Body of pancreas (tissue), 4 donors: ENCODE measurements around the gene WNT7B. TPM values are rescaled to one million over a fixed set of nuclear protein-coding genes. Genes with fewer than 3 reads are reported as not detected.
A peak's percentile ranks its signal among the peaks of the same experiment; 100 is the strongest.

ENCODE experiments used
- ATAC-seq: fragments of 150-250 bp; one replicate; pipeline ENCODE4 v1.9.1; 2016
- DNase-seq, 4 donors: peaks; one replicate each; pipeline ENCODE4 v3.0.0-alpha.2; 2019
- H3K27ac ChIP-seq, 4 donors: fragments of 200-600 bp; sonication (generic); 1 replicate in 3 of 4; 2 replicates in 1 of 4; pipeline versions ENCODE4 v1.5.1 to v1.6.1; 2016 to 2019; ENCODE audit warnings: mild to moderate bottlenecking in 1 of 4, mixed read lengths in 1 of 4, moderate library complexity in 1 of 4
- H3K27me3 ChIP-seq, 2 donors: fragments of 200-600 bp; sonication (generic); one replicate each; pipeline ENCODE4 v1.6.0; 2016; ENCODE audit warnings: mild to moderate bottlenecking in 1 of 2
- H3K36me3 ChIP-seq, 2 donors: fragments of 200-600 bp; sonication (generic); replicated peaks in 1 of 2; 2 replicates each; pipeline ENCODE4 v1.5.1; 2016; ENCODE audit warnings: low read depth in 2 of 2; ENCODE audit not compliant: insufficient read depth in 1 of 2
- H3K4me1 ChIP-seq: fragments of 200-600 bp; sonication (generic); one replicate; pipeline ENCODE4 v1.6.0; 2016
- H3K4me3 ChIP-seq, 2 donors: fragments of 200-600 bp; sonication (generic); 1 replicate in 1 of 2; 2 replicates in 1 of 2; pipeline ENCODE4 v1.5.1; 2016 to 2019
- H3K9me3 ChIP-seq, 3 donors: fragments of 200-600 bp; sonication (generic); 1 replicate in 2 of 3; 2 replicates in 1 of 3; pipeline ENCODE4 v1.5.1; 2016
- POLR2A ChIP-seq, 3 donors: fragments of 450-650 bp; IDR thresholded peaks; one replicate each; pipeline ENCODE4 v1.6.1; 2016; ENCODE audit warnings: antibody characterized with exemption in 3 of 3, mild to moderate bottlenecking in 2 of 3
- WGBS, 2 donors: methylation state at CpG; one replicate each; pipeline ENCODE4 v1.1.5; 2017; 5-methylcytosine and 5-hydroxymethylcytosine counted together
- intact Hi-C: fragments of 100-400 bp; cut with DNase I; formaldehyde crosslinking; loops from one replicate; pipeline ENCODE4 v1.15.1; 2023
- total RNA-seq, 2 donors: library from RNA; depleted of rRNA; stranded (reverse); fragments of >200 nt; gene quantifications; one replicate each; pipeline ENCODE4 v1.1.0, GENCODE V29; 2016
- TF ChIP-seq, protein P1 (sequence below), 7 experiments: fragments of 450-650 bp in 4 of 7; fragments of 200-600 bp in 3 of 7; sonication (generic) in 3 of 7; IDR thresholded peaks; one replicate each; pipeline ENCODE4 v1.5.1; 2016 to 2019; ENCODE audit warnings: antibody characterized with exemption in 7 of 7

The WNT7B gene
- total RNA-seq, 2 donors from 2014 or later: 2.1 TPM; not detected in 1

DNA sequence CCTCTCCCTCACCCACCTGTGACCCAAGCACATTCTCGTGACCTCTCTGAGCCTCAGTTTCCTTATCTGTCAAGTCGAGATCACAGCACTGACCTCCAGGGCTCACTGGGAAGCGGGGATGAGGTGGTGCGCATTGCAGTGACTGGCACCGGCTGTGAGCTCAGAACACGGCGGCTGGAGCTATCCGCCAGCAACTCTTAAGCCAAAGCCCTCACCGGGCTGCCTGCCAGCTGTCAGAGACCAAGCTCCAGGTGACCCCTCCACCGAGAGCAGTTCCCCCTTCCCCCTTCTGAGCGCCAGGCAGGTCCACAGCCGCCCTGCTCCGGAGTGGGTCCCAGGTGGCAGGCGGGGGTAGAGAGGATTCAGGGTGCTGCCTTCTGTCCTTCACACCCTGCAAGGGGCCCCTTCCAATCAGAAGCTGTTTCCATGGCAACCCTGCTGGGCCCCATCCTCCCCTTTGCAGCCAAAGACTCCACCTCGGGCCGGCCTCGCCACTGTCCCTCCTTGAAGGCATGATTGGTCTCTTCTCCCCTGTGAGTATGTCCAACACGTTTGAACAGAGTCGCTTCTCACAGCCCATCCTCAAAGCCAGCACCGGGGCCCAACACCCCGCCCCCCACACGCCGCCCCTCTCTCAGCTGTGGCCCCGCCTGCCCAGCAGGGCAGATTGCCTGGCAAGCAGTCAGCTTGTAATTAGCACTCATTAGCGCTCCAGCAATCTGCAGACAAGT, 98.7 kb downstream of the WNT7B start:
- WGBS, 2 donors: 19 to 23% methylated on average over 10 to 25 of the region's 25 CpGs
- ATAC-seq (no peak), DNase-seq (peak in 2 of 4 donors; percentile 9 to 11)
- Histone ChIP-seq H3K36me3 (no peaks in the 10 kb centered on the region), H3K27me3 (no peaks in the 10 kb centered on the region), H3K27ac (no peak overlapping the region), H3K4me3 (no peak overlapping the region), H3K9me3 (no peaks in the 10 kb centered on the region), H3K4me1 (peaks cover 10% of the 10 kb centered on the region)
- TF ChIP-seq, protein P1, sequence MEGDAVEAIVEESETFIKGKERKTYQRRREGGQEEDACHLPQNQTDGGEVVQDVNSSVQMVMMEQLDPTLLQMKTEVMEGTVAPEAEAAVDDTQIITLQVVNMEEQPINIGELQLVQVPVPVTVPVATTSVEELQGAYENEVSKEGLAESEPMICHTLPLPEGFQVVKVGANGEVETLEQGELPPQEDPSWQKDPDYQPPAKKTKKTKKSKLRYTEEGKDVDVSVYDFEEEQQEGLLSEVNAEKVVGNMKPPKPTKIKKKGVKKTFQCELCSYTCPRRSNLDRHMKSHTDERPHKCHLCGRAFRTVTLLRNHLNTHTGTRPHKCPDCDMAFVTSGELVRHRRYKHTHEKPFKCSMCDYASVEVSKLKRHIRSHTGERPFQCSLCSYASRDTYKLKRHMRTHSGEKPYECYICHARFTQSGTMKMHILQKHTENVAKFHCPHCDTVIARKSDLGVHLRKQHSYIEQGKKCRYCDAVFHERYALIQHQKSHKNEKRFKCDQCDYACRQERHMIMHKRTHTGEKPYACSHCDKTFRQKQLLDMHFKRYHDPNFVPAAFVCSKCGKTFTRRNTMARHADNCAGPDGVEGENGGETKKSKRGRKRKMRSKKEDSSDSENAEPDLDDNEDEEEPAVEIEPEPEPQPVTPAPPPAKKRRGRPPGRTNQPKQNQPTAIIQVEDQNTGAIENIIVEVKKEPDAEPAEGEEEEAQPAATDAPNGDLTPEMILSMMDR (IDR thresholded peaks at IDR 0.05): no peak
- no peak for TF ChIP-seq POLR2A (IDR thresholded peaks at IDR 0.05)
- intact Hi-C loops: no loop called here

DNA sequence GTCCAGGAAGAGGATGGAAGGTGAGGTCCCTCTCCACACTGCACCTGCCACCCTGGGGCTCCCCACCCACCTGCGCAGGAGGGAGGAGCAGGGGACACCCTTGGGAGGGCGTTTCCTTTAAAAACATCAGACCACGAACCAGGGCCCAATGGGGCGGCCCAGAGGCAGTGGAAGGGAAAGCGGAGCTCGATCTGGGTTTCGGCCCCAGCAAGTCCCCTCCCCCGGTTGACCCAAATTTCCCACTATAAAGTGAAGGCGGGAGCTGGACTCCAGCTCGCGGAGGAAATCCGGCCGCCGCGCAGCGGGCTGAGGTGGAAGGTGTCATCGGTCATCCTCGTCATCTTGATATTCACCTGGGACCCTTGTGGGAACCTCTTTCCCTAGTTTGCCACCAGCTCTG, 99.3 kb downstream of the WNT7B start:
- intact Hi-C loops: no loop called here
- DNase-seq (peak in 1 of 4 donors; percentile 4), ATAC-seq (no peak)
- H3K27ac ChIP-seq: no peak overlapping the region
- H3K36me3 ChIP-seq: no peaks in the 10 kb centered on the region
- H3K27me3 ChIP-seq: no peaks in the 10 kb centered on the region
- no peak overlapping the region for H3K4me3 ChIP-seq
- WGBS, 2 donors: 53 to 60% methylated on average over 18 of the region's 18 CpGs
- TF ChIP-seq POLR2A (IDR thresholded peaks at IDR 0.05): no peak
- TF ChIP-seq, protein P1 (IDR thresholded peaks at IDR 0.05): no peak
- peaks cover 10% of the 10 kb centered on the region for H3K4me1 ChIP-seq
- no peaks in the 10 kb centered on the region for H3K9me3 ChIP-seq

DNA sequence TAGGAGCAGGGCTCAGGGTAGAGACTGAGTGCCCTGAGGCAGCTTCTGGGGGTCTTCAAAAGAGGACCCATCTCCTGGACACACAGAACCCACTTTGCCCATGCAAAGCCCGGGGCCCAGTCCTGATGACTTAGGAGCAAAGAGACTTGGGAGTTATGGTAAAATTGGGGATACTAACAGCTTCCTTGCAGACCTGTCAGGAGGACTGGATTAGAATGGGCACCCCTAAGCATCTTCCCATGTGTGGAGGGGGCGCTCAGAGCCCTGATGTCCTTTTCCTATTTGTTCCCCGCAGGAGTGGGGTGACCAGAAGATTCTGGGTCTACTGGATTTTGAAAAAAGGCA, 100.0 kb downstream of the WNT7B start:
- intact Hi-C loops: no loop called here
- TF ChIP-seq POLR2A (IDR thresholded peaks at IDR 0.05): no peak
- TF ChIP-seq, protein P1 (IDR thresholded peaks at IDR 0.05): no peak
- no peak for DNase-seq
- no peak for ATAC-seq
- 53 to 72% methylated on average over 3 of the region's 3 CpGs for WGBS, 2 donors
- Histone ChIP-seq H3K4me3 (no peak overlapping the region), H3K9me3 (no peaks in the 10 kb centered on the region), H3K36me3 (no peaks in the 10 kb centered on the region), H3K27me3 (no peaks in the 10 kb centered on the region), H3K4me1 (peaks cover 10% of the 10 kb centered on the region), H3K27ac (no peak overlapping the region)

DNA sequence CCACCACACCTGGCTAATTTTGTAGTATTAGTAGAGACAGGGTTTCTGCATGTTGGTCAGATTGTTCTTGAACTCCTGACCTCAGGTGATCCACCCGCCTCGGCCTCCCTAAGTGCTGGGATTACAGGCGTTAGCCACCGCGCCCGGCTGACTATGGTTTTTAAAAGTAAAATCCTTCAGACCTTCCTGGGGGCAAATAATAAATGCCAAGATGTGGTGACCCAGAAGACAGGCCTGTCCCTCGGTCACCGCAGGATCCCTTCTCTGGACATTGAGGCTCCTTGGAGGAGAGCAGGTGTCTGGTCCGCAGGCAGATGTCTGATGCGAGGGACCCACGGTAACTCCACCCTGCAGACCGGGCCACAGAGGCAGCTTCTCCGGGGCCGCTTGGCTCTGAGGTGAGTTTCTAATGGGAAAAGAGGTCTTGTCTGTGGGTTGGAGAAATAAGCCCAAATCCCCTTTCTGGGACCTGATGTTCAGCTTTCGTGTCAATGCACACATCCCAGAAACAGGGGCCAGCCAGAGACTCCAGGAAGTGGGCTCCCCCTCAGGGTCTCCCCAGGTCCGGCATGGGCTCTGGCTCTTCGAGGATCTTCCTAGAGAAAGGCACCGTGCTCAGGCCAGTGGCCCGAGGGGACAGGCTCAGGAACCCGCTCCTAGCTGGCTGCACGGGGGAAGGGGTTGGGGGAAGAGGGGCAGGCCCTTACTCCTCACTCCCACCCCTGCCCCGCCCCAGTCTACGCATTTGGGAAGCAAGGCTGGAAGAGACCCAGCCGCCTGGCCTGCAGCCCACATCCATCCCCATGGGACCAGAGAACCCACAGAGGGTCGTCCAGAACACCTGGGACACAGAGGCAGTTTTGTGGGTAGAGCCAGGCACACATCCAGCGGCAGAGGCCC, 100.6 kb downstream of the WNT7B start:
- ATAC-seq (no peak), DNase-seq (no peak)
- Histone ChIP-seq H3K4me1 (peaks cover 10% of the 10 kb centered on the region), H3K9me3 (no peaks in the 10 kb centered on the region), H3K27me3 (no peaks in the 10 kb centered on the region), H3K27ac (no peak overlapping the region), H3K36me3 (no peaks in the 10 kb centered on the region), H3K4me3 (no peak overlapping the region)
- 86 to 89% methylated on average over 17 to 26 of the region's 26 CpGs for WGBS, 2 donors
- TF ChIP-seq, protein P1 (IDR thresholded peaks at IDR 0.05): no peak
- intact Hi-C loops: no loop called here
